IMR-90 (cell line): ENCODE data around the gene TCF12. TPM values are rescaled to one million over a fixed set of nuclear protein-coding genes. Genes with fewer than 3 reads are reported as not detected.

Experiments used
- ATAC-seq: fragments of 200-7000 bp; cut with Tn5 transposase; 2 replicates; pipeline ENCODE4 v1.9.1; 2020; ENCODE audit warnings: low read depth, mild to moderate bottlenecking, moderate library complexity
- BruUV-seq: library from RNA; stranded (reverse); fragments of 400-500 nt; replicated peaks from 2 replicates; lab custom pipeline; 2021; lab: Mats Ljungman, UMichigan
- CTCF ChIA-PET: fragments of 300-600 bp; formaldehyde crosslinking; extraction: SDS; loops from one replicate; lab custom pipeline; 2021; ENCODE audit warnings: antibody characterized with exemption; lab: Yijun Ruan, JAX
- POLR2A ChIA-PET: fragments of 300-600 bp; sonication (Branson Sonifier 250); formaldehyde crosslinking; loops from one replicate; lab custom pipeline; 2022; ENCODE audit warnings: antibody characterized with exemption; ENCODE audit not compliant: unreplicated experiment; lab: Charles Lee
- DNase-seq: peaks from one replicate; pipeline ENCODE4 v3.0.0; 2013
- H2AFZ ChIP-seq: replicated peaks from 2 replicates; pipeline ENCODE3; 2013; ENCODE audit warnings: low read length, mild to moderate bottlenecking; ENCODE audit not compliant: poor library complexity
- H2AK5ac ChIP-seq: 2 replicates; pipeline ENCODE4 v1.6.1; 2013; ENCODE audit warnings: low read depth, low read length, inconsistent platforms
- H2AK9ac ChIP-seq: replicated peaks from 2 replicates; pipeline ENCODE3; 2013; ENCODE audit warnings: mild to moderate bottlenecking, low read depth, low read length, moderate library complexity; ENCODE audit not compliant: poor library complexity
- H2BK120ac ChIP-seq: 2 replicates; pipeline ENCODE4 v1.6.1; 2013; ENCODE audit warnings: low read depth, low read length, inconsistent platforms
- H2BK15ac ChIP-seq: 3 replicates; pipeline ENCODE4 v1.6.1; 2013; ENCODE audit warnings: low read depth, low read length, inconsistent platforms
- H2BK20ac ChIP-seq: 2 replicates; pipeline ENCODE4 v1.6.1; 2013; ENCODE audit warnings: low read depth, mild to moderate bottlenecking, inconsistent platforms, low read length, moderate library complexity
- H2BK5ac ChIP-seq: 2 replicates; pipeline ENCODE4 v1.6.1; 2013; ENCODE audit warnings: mild to moderate bottlenecking, low read depth, low read length, inconsistent platforms; ENCODE audit not compliant: poor library complexity, severe bottlenecking
- H3K14ac ChIP-seq: replicated peaks from 2 replicates; pipeline ENCODE4 v1.6.1; 2013; ENCODE audit warnings: low read depth, low read length, inconsistent platforms
- H3K18ac ChIP-seq: 2 replicates; pipeline ENCODE4 v1.6.1; 2013; ENCODE audit warnings: low read depth, low read length, control low read depth
- H3K23ac ChIP-seq: 2 replicates; pipeline ENCODE4 v1.6.1; 2013; ENCODE audit warnings: low read depth, low read length, inconsistent platforms
- H3K27ac ChIP-seq: 2 replicates; pipeline ENCODE4 v1.5.1; 2013; ENCODE audit warnings: mild to moderate bottlenecking, control low read depth, low read length; ENCODE audit not compliant: insufficient read depth
- H3K27me3 ChIP-seq: 2 replicates; pipeline ENCODE4 v1.6.1; 2013; ENCODE audit warnings: low read length; ENCODE audit not compliant: control insufficient read depth, insufficient read depth
- H3K36me3 ChIP-seq: 2 replicates; pipeline ENCODE4 v1.6.1; 2013; ENCODE audit warnings: low read length, mixed read lengths; ENCODE audit not compliant: control insufficient read depth, insufficient read depth
- H3K4ac ChIP-seq: 2 replicates; pipeline ENCODE4 v1.6.1; 2013; ENCODE audit warnings: low read depth, low read length, inconsistent platforms
- H3K4me1 ChIP-seq: 2 replicates; pipeline ENCODE4 v1.6.1; 2013; ENCODE audit warnings: low read length, mixed read lengths; ENCODE audit not compliant: control insufficient read depth, insufficient read depth
- H3K4me2 ChIP-seq: 2 replicates; pipeline ENCODE4 v1.6.1; 2013; ENCODE audit warnings: low read depth, mild to moderate bottlenecking, control low read depth, low read length, moderate library complexity
- H3K4me3 ChIP-seq: 2 replicates; pipeline ENCODE4 v1.5.1; 2013; ENCODE audit warnings: low read depth, mild to moderate bottlenecking, control low read depth, low read length, moderate library complexity; ENCODE audit not compliant: insufficient read depth
- H3K56ac ChIP-seq: 2 replicates; pipeline ENCODE4 v1.6.1; 2013; ENCODE audit warnings: low read length, inconsistent platforms; ENCODE audit not compliant: insufficient read depth; ENCODE audit errors: extremely low read depth
- H3K79me1 ChIP-seq, 2 experiments: 2 replicates each; pipeline ENCODE4 v1.6.1; 2013; ENCODE audit warnings: low read length in 2 of 2, inconsistent platforms in 1 of 2, low read depth in 1 of 2
- H3K9ac ChIP-seq: 2 replicates; pipeline ENCODE4 v1.6.1; 2013; ENCODE audit warnings: low read depth, low read length, control low read depth
- H3K9me1 ChIP-seq: 2 replicates; pipeline ENCODE4 v1.6.1; 2013; ENCODE audit warnings: low read length, inconsistent platforms; ENCODE audit not compliant: insufficient read depth
- H3K9me3 ChIP-seq: 2 replicates; pipeline ENCODE4 v1.6.1; 2013; ENCODE audit warnings: low read length; ENCODE audit not compliant: control insufficient read depth, insufficient read depth
- H4K20me1 ChIP-seq: 2 replicates; pipeline ENCODE4 v1.6.1; 2013; ENCODE audit warnings: low read length, inconsistent platforms; ENCODE audit not compliant: insufficient read depth
- H4K5ac ChIP-seq: 2 replicates; pipeline ENCODE4 v1.6.1; 2013; ENCODE audit warnings: mild to moderate bottlenecking, low read depth, low read length, control low read depth
- H4K8ac ChIP-seq, 2 experiments: 2 replicates each; pipeline ENCODE4 v1.6.1; 2013; ENCODE audit warnings: low read depth in 2 of 2, low read length in 2 of 2, control low read depth in 1 of 2, inconsistent platforms in 1 of 2
- H4K91ac ChIP-seq: 2 replicates; pipeline ENCODE4 v1.6.1; 2013; ENCODE audit warnings: low read depth, low read length, inconsistent platforms; ENCODE audit not compliant: insufficient read depth
- BHLHE40 ChIP-seq: fragments of 150-350 bp; IDR thresholded peaks from 2 replicates; pipeline ENCODE4 v1.6.1; 2016; ENCODE audit warnings: mild to moderate bottlenecking, low read depth, low read length
- CHD1 ChIP-seq: IDR thresholded peaks from 2 replicates; pipeline ENCODE4 v1.6.1; 2012; ENCODE audit warnings: low read depth, low read length, improper control_type of control experiment
- FOS ChIP-seq: fragments of 150-350 bp; IDR thresholded peaks from 2 replicates; pipeline ENCODE4 v1.6.1; 2016; ENCODE audit warnings: low read depth, low read length
- POLR2A ChIP-seq: IDR thresholded peaks from 2 replicates; pipeline ENCODE4 v1.6.1; 2012; ENCODE audit warnings: mild to moderate bottlenecking, low read depth, low read length
- RAD21 ChIP-seq: IDR thresholded peaks from 2 replicates; pipeline ENCODE4 v1.6.1; 2012; ENCODE audit warnings: low read length, improper control_type of control experiment
- RFX5 ChIP-seq: IDR thresholded peaks from 2 replicates; pipeline ENCODE4 v1.8.0; 2012; ENCODE audit warnings: low read depth, mild to moderate bottlenecking, low read length, moderate library complexity
- SMC3 ChIP-seq: fragments of 150-350 bp; IDR thresholded peaks from 2 replicates; pipeline ENCODE4 v1.6.1; 2016; ENCODE audit warnings: low read depth, mild to moderate bottlenecking, antibody characterized with exemption, low read length, moderate library complexity
- dilution Hi-C: fragments of 300-500 bp; cut with HindIII; formaldehyde crosslinking; loops from one replicate; pipeline ENCODE4 v1.14.3; 2018; ENCODE audit warnings: low sequenced_read_pairs; ENCODE audit not compliant: unreplicated experiment
- in situ Hi-C: fragments of 300-500 bp; cut with MboI; formaldehyde crosslinking; loops from 3 replicates; pipeline ENCODE4 v1.14.3; 2019; ENCODE audit warnings: low sequenced_read_pairs, inconsistent platforms, mixed read lengths
- intact Hi-C: fragments of 100-400 bp; cut with micrococcal nuclease; formaldehyde crosslinking; loops from 2 replicates; pipeline ENCODE4 v1.10.0; 2022
- polyA plus RNA-seq, 3 experiments: library from polyadenylated mRNA; depleted of rRNA; stranded (reverse); fragments of >200 nt; gene quantifications; 2 replicates each; pipeline ENCODE4 v1.2.3, GENCODE V29; 2012; ENCODE audit warnings: low replicate concordance in 1 of 3
- total RNA-seq: library from RNA; depleted of rRNA; stranded (reverse); fragments of >200 nt; gene quantifications from 2 replicates; pipeline ENCODE4 v1.2.3, GENCODE V29; 2012

The TCF12 gene
- total and polyA plus RNA-seq, 2 of the 4 experiments (the other 2 are of a cell fraction): 79.4 to 160 TPM

- H3K9me1 ChIP-seq: peaks cover 6% of the 10 kb centered on the region; the same call in 1 of the 2 replicates
- H2AK9ac ChIP-seq: no peak overlapping the region
- H3K4me1 ChIP-seq: peaks cover 10% of the 10 kb centered on the region
- no TSS peak for BruUV-seq
- H3K4me3 ChIP-seq: no peak overlapping the region
- no peaks in the 10 kb centered on the region for H3K9me3 ChIP-seq
- no peak overlapping the region for H3K27ac ChIP-seq
- peaks cover 21 to 67% of the 10 kb centered on the region in 2 experiments for H3K79me1 ChIP-seq
- H3K56ac ChIP-seq: no peak overlapping the region
- H2AK5ac ChIP-seq: no peak overlapping the region
- no peak overlapping the region for H2AFZ ChIP-seq
- no peaks in the 10 kb centered on the region for H3K27me3 ChIP-seq
- no peak overlapping the region for H4K5ac ChIP-seq
- H3K9ac ChIP-seq: no peak overlapping the region
- no peak overlapping the region for H2BK15ac ChIP-seq
- H3K4me2 ChIP-seq: no peak overlapping the region
- no peak overlapping the region for H3K4ac ChIP-seq
- ChIA-PET POLR2A (interaction anchor here (1.0 kb wide), 1 partner anchor 10 kb away, joined by 4 read pairs; no protein-coding TSS in a partner anchor), CTCF (interaction anchor here (0.6 to 1.5 kb wide), 3 partner anchors 217 to 439 kb away, joined by 3 to 5 read pairs (median 4); no protein-coding TSS in a partner anchor)
- ATAC-seq (peak; percentile 15; the same call in 1 of the 2 replicates), DNase-seq (peak; percentile 81)
- H3K18ac ChIP-seq: no peak overlapping the region
- TF ChIP-seq POLR2A (no peak), BHLHE40 (peak; percentile 31; the same call in 1 of the 2 replicates), CHD1 (no peak), FOS (peak; percentile 61), RAD21 (no peak), SMC3 (no peak), RFX5 (no peak)
- no peak overlapping the region for H2BK20ac ChIP-seq
- H4K20me1 ChIP-seq: peaks cover 52% of the 10 kb centered on the region; the same call in 1 of the 2 replicates
- in situ Hi-C loops: no loop called here
- H4K8ac ChIP-seq: no peak overlapping the region
- H3K14ac ChIP-seq: no peak overlapping the region
- H4K91ac ChIP-seq: no peak overlapping the region
- no peak overlapping the region for H2BK5ac ChIP-seq
- no peak overlapping the region for H3K23ac ChIP-seq
- dilution Hi-C loops: no loop called here
- intact Hi-C loops: loop anchor here (10.0 kb wide), 1 partner anchor 375 kb away; no protein-coding TSS in a partner anchor
- peaks cover 7% of the 10 kb centered on the region for H3K36me3 ChIP-seq
- no peak overlapping the region for H2BK120ac ChIP-seq
Measured at GRCh38 chr15:56929399-56929798, 11.0 kb downstream of the TCF12 start.
